ENCODE data around the gene MN1. TPM values are rescaled to one million over a fixed set of nuclear protein-coding genes. Genes with fewer than 3 reads are reported as not detected.

Gene MN1
- total RNA-seq, 2 experiments from 2014 or later = 0.27 to 0.28 TPM

DNA sequence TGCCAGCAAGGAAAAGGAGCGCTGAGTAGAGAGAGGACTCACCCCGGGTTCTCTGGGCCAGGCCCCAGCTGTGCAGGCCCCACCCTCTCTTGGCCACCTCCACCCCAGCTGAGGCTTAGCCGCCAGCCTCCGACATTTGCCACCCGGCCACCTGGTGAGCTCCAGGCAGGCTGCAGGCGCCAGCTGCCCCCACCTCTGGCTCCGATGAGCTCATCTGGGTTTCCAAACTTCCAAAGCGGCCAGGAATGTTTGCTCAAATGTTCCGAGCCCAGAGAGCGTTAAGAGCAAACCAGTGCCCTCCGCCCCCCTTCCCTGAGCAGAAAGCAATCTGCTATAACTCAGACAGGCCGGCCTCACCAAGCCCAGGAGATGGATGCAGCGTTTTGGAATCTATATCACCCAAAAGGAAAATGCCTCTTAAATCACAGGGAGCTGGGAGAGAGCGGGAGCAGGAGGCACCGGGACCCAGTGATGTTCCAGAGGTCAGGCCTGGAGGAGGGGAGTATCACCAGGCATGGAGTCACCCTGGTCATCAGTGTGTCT lies 9.1 kb upstream of the MN1 start:
- POLR2A ChIA-PET = no interaction called here

DNA sequence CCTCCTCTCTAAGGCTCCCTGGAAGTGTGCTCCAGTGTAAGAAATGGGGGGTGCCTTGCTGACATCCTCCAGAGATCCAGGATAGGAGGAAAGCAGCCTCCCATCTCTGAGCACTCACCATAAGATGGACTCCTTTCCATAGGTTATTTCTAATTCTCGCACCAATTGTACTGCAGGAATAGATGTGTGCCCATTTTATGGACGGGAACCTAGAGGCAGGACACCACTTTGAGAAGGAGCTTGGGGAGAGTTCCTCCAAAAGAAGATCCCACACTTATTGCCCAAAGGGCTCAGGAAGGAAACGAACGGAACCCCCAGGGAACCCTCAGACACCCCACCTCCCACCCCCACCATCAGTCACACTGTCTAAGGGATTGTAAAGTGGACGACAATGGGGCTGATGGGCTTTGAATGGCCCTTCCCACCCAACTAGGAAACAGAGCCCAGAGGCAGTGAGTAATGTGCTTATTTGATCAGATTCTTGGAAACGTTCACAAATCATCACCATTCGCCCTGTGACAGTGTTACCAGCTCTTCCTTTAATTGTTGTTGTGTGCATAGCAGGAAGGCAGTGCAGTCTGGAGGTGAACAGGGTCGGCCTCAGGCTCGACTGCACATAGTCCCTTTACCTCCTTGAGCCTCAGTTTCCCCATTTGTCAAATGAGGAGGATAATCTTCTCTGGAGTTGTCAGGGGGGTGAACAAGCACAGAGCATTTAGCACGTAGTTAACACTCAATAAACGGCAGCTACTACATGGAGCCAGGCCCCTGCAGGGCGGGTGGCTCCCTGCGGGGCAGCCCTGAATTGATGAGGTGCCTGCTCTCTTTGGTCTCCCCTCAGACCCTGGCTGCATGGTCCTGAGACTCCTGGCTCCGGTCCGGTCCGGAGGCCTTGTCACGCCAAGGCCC lies 8.4 kb upstream of the MN1 start:
- H3K36me3 Mint-ChIP-seq (ENCODE audit: low read depth) = no peaks in the 10 kb centered on the region
- H3K4me1 Mint-ChIP-seq (ENCODE audit: low read depth) = peaks cover 5% of the 10 kb centered on the region
- peaks cover 0 to 4% of the 10 kb centered on the region in 2 experiments for H3K27me3 ChIP-seq (ENCODE audit: control insufficient read depth in 1 of 2, insufficient read depth in 2 of 2, low read length in 2 of 2)
- ChIA-PET CTCF (no interaction called here), POLR2A (no interaction called here)
- H3K4me3 ChIP-seq (ENCODE audit: low read length) = no peak overlapping the region
- H3K27me3 Mint-ChIP-seq = peaks cover 22% of the 10 kb centered on the region
- H3K9me3 ChIP-seq (ENCODE audit: control insufficient read depth in 1 of 2, insufficient read depth in 1 of 2, low read length in 2 of 2) = no peaks in the 10 kb centered on the region
- no peak overlapping the region for H3K27ac ChIP-seq (ENCODE audit: low read depth in 1 of 2, low read length in 2 of 2)
- DNase-seq = no peak
- no peak overlapping the region for H3K27ac Mint-ChIP-seq
- no peaks in the 10 kb centered on the region for H3K9me3 Mint-ChIP-seq
- peaks cover 1% of the 10 kb centered on the region for H3K4me1 ChIP-seq (ENCODE audit: insufficient read depth, low read length)
- no peak for ATAC-seq (ENCODE audit: poor library complexity)
- H3K36me3 ChIP-seq (ENCODE audit: insufficient read depth, low read length) = no peaks in the 10 kb centered on the region
- intact Hi-C loops (cut with DNase I, micrococcal nuclease) = loop anchor here in 1 of 2 experiments (10.0 kb wide), 1 partner anchor 1055 kb away; no protein-coding TSS in a partner anchor
- no peak overlapping the region for H3K4me3 Mint-ChIP-seq
- TF ChIP-seq, protein P1, sequence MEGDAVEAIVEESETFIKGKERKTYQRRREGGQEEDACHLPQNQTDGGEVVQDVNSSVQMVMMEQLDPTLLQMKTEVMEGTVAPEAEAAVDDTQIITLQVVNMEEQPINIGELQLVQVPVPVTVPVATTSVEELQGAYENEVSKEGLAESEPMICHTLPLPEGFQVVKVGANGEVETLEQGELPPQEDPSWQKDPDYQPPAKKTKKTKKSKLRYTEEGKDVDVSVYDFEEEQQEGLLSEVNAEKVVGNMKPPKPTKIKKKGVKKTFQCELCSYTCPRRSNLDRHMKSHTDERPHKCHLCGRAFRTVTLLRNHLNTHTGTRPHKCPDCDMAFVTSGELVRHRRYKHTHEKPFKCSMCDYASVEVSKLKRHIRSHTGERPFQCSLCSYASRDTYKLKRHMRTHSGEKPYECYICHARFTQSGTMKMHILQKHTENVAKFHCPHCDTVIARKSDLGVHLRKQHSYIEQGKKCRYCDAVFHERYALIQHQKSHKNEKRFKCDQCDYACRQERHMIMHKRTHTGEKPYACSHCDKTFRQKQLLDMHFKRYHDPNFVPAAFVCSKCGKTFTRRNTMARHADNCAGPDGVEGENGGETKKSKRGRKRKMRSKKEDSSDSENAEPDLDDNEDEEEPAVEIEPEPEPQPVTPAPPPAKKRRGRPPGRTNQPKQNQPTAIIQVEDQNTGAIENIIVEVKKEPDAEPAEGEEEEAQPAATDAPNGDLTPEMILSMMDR (IDR thresholded peaks at IDR 0.05) = no peak

More for the DNA sequence above, 9.1 kb upstream of the MN1 start:
- Histone ChIP-seq H3K4me1 (ENCODE audit: insufficient read depth, low read length) (no peaks in the 10 kb centered on the region), H3K4me3 (ENCODE audit: low read length) (no peak overlapping the region), H3K9me3 (ENCODE audit: control insufficient read depth in 1 of 2, insufficient read depth in 1 of 2, low read length in 2 of 2) (no peaks in the 10 kb centered on the region), H3K27me3 (ENCODE audit: control insufficient read depth in 1 of 2, insufficient read depth in 2 of 2, low read length in 2 of 2) (peaks cover 0 to 4% of the 10 kb centered on the region in 2 experiments), H3K36me3 (ENCODE audit: insufficient read depth, low read length) (no peaks in the 10 kb centered on the region), H3K27ac (ENCODE audit: low read depth in 1 of 2, low read length in 2 of 2) (no peak overlapping the region)
- intact Hi-C loops (cut with DNase I, micrococcal nuclease) = no loop called here
- CTCF ChIA-PET = no interaction called here
- peaks cover 15% of the 10 kb centered on the region for H3K27me3 Mint-ChIP-seq
- ATAC-seq (ENCODE audit: poor library complexity) (no peak), DNase-seq (no peak)
- H3K4me1 Mint-ChIP-seq (ENCODE audit: low read depth) = no peaks in the 10 kb centered on the region
- H3K27ac Mint-ChIP-seq = no peak overlapping the region
- H3K4me3 Mint-ChIP-seq = no peak overlapping the region
- no peaks in the 10 kb centered on the region for H3K36me3 Mint-ChIP-seq (ENCODE audit: low read depth)
- no peaks in the 10 kb centered on the region for H3K9me3 Mint-ChIP-seq
- TF ChIP-seq, protein P1 (IDR thresholded peaks at IDR 0.05) = no peak

DNA sequence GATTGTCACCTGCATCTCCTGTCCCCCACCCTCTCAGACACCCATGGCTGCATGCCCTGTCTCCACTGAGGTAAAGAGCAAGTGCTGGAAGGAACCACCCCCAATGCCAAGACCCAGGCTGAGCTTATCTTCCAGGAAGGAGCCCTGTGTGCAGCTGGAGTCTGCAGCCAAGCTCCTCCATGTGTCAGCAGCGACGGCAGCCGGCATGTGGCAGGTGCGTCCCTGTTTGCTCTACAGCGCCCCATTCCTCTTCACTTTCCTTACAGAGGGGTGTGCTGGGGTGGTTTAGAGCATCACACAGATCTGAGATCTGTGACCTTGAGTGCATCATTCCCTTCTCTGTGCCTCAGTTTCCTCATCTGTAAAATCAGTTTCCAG lies 7.7 kb upstream of the MN1 start:
- Mint-ChIP-seq H3K4me3 (no peak overlapping the region), H3K27ac (no peak overlapping the region), H3K36me3 (ENCODE audit: low read depth) (no peaks in the 10 kb centered on the region), H3K9me3 (no peaks in the 10 kb centered on the region), H3K4me1 (ENCODE audit: low read depth) (peaks cover 9% of the 10 kb centered on the region), H3K27me3 (peaks cover 30% of the 10 kb centered on the region)
- Histone ChIP-seq H3K4me3 (ENCODE audit: low read length) (no peak overlapping the region), H3K36me3 (ENCODE audit: insufficient read depth, low read length) (no peaks in the 10 kb centered on the region), H3K4me1 (ENCODE audit: insufficient read depth, low read length) (peaks cover 8% of the 10 kb centered on the region), H3K27me3 (ENCODE audit: control insufficient read depth in 1 of 2, insufficient read depth in 2 of 2, low read length in 2 of 2) (peaks cover 0 to 4% of the 10 kb centered on the region in 2 experiments), H3K9me3 (ENCODE audit: control insufficient read depth in 1 of 2, insufficient read depth in 1 of 2, low read length in 2 of 2) (no peaks in the 10 kb centered on the region), H3K27ac (ENCODE audit: low read depth in 1 of 2, low read length in 2 of 2) (no peak overlapping the region)
- ChIA-PET CTCF (no interaction called here), POLR2A (no interaction called here)
- intact Hi-C loops (cut with DNase I, micrococcal nuclease) = loop anchor here in 1 of 2 experiments (10.0 kb wide), 1 partner anchor 1054 kb away; no protein-coding TSS in a partner anchor
- TF ChIP-seq, protein P1 (IDR thresholded peaks at IDR 0.05) = no peak
- DNase-seq (no peak), ATAC-seq (ENCODE audit: poor library complexity) (no peak)
